ENCODE data around the gene LONRF2.

The LONRF2 gene

DNA sequence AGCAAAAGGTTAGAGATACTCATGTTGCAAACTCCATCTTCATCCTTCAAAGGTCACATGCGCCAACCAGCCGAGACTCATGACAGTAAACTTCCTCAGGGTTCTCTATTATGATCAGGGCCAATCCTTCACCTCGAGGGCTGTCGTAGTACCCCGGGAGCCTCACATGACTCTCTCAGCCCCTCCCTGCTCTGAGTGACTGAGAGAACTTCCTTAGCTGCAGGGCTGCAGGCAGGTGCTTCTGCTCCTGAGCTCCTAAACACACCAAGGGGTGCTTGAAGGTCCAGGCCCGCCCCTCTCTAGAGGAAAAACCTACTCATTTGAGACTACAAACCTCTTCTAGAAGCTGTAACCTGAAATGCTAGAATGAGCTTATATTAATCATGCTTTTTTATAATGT lies 48.2 kb downstream of the LONRF2 start:
- no peak for DNase-seq

DNA sequence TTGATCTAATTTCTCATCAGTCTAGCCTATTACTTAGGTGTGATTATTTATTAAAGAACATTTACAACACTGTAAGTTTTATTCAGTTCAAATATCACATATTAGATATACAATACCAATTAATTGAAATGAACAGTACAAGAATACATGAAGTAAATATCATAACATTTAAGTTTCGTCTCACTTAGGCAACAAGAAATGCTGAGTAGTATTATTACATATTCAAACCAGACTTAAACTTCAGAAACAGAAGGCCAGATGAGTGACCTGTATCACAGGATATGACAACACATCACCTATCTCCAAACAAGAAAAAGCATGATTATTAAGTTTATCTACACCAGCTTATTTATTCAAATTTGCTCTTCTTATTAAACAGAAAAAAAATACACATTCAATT lies 48.9 kb downstream of the LONRF2 start:
- no peak for DNase-seq

DNA sequence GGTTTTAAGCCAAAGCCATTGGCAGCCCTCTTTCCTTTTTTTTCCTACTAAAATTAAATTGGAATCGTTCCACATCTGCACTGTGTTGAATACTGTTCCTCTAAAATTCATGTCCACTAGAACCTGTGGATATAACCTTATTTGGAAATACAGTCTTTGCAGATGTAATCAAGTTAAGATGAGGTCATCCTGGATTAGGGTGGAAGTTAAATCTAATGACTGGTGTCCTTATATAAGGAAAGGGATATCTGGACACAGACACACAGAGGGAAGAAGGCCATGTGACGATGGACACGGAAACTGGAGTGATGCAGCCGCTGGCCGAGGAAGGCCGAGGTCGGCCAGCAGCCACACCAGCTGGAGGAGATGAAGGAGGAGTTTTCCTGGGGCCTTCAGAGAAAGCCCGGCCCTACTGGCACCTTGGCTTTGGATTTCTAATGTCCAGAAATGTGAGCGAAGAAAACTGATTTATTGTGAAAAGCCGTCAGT lies 49.4 kb downstream of the LONRF2 start:
- DNase-seq = no peak

DNA sequence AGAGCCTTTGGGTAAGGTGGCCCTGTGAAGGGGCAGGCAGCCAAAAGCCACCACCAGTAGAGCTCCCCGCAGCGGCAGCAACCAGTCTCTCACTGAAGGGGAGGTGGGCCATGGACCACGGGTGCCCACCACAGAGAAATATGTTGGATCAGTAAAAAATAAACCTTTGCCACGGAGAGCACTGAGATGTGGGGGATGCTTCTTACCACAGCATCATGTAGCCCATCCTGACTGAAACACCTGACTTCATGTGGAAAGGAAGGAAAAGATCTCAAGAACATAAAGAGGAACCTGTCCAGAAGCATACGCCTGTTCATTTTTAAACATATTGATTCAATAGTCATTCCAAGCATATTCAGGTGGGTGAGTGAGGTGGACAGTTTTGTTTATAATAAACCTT lies 51.1 kb downstream of the LONRF2 start:
- no peak for DNase-seq

DNA sequence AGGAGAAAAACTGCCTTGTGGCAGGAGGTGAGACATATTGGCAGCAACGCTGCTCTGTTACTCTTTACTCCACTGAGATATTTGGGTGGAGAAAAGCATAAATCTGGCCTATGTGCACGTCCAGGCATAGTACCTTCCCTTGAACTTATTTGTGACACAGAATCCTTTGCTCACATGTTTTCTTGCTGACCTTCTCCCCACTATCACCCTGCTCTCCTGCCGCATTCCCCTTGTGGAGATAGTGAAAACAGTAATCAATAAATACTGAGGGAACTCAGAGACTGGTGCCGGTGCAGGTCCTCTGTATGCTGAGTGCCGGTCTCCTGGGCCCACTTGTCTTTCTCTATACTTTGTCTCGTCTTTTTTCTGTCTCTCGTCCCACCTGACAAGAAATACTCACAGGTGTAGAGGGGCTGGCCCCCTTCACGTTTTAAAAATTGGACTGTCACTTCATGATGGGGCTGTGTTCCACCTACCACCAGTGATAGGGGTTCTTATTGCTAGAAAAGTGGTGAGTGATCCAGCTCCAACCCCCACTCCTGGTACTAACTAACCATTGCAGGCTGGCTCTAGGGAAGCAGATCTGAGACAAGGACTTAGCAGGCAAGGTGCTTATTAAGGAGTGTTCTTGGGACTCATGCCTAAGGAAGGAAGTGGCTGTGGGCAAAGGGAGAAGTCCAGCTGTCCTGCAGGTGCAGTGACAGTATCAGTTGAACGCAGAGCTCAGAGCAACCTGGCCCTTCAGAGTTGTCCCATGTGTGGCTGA lies 51.7 kb downstream of the LONRF2 start:
- DNase-seq = no peak

DNA sequence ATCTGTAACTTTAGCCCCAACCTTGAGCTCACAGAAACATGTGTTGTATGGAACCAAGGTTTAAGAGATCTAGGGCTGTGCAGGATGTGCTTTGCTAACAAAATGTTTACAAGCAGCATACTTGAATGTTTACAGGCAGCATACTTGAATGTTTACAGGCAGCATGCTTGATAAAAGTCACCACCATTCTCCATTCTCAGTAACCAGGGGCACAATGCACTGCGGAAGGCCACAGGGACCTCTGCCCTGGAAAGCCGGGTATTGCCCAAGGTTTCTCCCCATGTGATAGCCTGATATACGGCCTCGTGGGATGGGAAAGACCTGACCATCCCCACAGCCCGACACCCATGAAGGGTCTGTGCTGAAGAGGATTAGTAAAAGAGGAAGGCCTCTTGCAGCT lies 52.4 kb downstream of the LONRF2 start:
- no peak for DNase-seq

DNA sequence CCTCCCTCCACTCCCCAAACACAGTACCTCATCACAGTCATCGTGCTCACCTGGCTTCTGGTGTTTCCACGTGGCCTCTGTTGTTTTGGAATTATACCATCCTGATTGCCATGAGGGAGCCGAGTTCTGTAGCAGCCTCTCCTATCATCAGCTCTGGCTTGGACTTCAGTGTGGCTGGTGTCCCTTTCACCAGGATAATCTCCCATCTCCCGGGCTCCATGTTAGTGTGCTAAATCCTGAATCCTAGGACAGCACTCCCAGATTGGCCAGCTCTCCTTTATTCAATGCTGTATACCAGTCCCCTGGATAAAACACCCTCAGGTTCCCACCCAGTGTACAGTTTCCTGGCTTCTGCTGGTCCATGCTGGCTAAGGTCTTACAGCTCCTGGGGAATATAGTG lies 53.3 kb downstream of the LONRF2 start:
- no peak for DNase-seq

DNA sequence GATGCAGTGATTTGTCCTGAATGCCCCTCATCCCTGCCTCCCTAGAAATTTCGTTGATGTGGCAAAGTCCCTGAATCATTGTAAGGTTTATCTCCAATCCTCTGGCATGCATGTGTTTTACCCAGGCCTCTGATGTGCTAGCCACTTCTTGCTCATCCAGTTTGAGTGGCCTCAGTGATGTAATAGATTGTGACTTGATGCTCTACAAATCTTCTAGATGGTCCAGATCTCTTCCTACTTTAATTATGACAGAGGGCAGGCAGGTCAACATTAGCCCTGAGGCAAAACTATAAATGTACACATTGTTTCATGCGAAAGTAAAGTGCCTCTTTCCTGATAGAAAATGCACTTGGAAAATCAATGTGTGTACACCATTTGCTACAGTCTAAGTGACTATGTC lies 54.5 kb downstream of the LONRF2 start:
- no peak for DNase-seq

DNA sequence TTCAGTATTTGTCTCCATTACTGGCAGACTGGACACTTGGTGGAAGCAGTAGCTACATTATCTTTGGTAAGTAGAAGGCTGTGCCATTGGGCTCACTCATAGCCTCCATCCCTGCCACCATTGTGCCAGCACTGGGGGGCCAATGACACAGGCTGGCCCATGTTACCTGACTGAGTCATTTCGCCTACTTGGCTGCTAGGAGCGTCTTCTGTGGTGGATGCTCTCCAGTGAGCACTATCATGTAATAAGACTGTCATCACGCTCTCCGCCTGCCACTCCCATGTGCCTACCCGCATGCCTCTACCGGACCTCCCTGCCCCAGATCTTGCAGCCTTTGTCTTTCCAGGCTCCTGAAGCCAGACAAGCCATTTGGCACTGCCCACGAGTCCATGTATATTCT lies 56.2 kb downstream of the LONRF2 start:
- DNase-seq = no peak

DNA sequence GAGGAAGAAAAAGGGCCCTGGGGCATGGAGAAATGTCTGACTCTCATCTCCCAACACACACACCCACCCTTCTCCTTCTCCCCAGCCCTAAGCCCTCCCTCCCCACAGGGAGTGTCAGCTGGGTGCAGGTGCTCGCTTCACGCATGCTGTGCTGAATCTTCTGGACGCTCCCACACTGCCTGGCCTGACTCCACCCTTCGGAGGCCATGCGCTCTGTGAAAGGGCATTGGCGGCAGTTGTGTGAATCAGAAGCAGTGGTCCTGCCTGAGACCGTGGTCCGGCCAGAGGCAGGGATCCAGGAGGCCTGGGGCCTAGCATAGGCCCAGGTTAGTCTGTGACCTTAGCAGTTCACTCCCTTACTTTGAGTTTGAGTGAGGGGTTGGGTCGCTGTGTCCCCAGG lies 57.1 kb downstream of the LONRF2 start:
- no peak for DNase-seq

DNA sequence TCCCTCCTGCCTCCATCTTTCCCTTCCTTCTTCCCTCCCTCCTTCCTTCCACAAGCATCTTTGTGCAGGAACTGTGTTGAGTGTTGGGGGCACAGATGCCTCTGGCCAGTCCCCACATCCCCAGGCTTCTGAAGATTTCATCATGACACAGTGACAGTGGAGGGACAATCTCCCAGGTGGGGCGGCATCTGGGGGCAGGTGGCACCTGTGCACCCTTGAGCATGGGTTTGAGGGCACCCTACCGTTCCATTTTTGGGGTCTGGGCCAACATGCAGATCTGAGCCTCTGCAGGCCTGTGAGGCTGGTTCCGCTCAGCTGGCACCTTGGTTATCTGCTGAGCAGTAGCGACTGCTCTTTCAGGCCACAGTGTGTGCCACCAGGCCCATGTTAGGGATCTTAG lies 57.6 kb downstream of the LONRF2 start:
- DNase-seq = no peak

DNA sequence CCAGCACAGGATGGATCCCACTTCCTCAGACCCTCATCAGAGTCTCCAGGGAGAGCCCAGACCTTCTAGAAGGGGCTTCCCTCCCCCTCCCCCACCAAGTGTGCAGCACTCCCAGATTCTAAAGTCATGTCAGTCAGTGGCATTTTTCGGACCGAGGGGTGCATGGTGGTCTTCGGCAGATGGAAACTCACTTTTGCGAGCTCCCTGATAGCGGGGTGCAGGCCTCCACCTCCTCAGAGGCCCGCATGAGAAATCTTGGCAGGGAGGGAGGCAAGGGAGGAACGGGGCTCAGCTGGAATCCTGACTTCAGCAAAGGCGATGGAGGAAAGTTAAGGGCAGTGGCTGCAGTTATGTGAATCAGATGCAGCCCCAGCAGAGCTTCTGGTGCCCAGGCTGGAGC lies 58.2 kb downstream of the LONRF2 start:
- no peak for DNase-seq

DNA sequence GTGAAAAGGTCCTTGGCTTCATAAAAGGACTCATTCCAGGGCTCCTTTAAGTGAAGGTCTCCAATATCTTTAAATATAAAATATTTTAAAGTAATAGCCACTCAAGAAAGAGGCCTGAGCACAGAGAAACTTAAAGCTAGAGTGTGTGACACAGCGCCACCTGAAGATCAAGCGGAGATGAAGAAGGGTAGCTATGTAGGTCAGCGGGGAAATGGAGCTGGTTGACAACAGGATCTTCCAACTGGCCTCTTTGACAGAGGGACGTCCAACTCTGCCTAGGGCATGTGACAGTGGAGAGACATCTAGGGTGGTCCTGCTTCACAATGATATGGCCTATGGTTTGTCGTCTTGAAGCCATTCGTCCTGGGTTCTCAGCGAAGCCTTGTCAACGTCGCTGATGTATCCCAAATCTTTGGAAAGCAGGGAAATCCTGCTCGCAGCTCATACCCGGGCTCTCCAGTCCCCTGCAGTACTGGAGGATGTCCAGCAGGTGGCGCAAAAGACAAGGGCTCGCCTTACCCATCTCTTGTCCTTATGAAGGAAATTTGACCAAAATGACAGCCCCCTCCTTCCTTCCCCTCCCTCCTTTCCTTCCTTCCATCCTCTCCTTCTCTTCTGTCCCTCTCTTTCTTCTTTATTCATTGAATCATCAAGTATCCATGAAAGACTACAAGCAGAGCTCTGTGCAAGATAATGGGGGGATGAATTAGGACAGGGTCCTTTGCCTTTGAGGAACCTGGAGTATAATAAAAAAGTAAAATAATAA lies 59.6 kb downstream of the LONRF2 start:
- DNase-seq = peak; percentile 55

DNA sequence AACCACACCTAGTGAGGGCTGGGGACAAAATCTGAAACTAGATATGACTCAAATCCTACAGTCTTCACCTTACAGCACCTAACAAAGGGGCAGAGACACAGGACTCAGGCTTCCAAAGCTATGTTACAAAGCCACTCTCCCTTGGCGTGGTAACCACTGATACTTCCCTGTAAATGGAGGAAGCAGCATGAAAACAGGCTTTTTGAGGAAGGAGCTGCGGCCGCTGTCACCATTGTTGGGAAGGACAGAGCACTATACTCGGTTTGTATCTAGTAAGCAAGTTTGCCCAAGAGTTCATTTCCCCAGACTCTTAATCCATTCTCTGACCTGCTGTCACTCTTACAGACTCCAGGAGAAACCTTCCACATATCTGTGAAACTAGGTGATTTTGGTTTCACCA lies 60.3 kb downstream of the LONRF2 start:
- DNase-seq = no peak

DNA sequence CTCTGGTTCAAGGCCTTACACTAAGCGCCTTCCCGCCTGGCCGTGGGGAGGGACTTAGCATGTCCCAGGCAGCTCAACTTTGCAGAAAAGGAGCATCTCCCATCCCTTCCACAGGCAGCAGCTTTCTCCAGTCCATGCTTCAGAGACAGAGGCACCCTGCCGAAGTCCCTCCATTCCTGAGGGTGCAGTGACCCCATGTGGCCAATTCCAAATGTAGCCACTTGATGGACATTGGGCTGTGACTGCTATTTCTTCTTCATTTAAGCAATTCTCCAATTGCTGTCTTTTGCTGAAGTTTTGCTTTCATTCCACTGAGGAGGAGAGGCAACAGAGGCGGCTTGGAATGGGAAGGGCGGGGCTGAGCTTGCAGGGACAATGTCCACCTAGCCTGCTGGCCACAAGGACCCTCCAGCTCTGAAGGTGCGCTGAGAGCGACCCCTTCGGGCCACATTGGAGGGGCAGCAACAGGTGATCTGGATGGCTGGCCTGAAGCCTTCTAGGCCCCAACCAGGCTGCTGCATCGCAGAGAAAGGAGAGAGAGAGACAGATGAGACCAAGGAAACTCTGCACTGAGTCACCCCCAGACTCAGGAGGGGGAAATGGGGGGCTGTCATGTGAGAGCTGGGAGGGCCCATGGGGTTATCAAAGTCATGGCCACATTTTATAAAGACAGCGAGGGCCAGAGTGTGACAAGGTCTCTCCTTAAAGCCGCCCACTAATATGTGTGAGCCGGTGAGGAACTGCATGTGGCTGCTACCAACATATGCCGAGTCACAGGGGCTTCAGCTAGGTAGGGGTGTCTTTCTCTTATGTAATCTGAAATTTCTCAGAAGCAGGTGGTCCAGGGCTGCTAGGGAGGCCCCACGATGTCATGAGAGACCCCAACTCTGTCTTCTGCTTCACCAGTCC lies 61.3 kb downstream of the LONRF2 start:
- DNase-seq = peak; percentile 10

DNA sequence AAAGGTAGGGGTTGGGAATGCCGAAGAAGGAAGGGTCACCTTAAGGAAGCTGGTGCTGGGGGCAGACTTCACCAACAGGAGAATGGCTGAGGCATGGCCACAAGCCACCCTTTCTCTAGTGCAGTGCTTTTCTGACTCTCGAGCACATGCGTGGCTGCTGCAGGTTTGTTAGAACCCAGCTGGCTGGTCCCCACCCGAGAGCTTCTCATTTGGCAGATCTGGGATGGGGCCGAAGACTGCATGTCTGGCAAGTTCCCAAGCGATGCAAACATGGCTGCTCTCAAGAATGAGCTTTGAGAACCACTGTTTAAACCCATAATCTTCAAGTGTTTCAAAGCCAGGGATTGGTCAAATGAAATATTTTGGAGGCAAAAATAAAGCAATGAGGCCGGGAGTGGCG lies 63.2 kb downstream of the LONRF2 start:
- DNase-seq = no peak

DNA sequence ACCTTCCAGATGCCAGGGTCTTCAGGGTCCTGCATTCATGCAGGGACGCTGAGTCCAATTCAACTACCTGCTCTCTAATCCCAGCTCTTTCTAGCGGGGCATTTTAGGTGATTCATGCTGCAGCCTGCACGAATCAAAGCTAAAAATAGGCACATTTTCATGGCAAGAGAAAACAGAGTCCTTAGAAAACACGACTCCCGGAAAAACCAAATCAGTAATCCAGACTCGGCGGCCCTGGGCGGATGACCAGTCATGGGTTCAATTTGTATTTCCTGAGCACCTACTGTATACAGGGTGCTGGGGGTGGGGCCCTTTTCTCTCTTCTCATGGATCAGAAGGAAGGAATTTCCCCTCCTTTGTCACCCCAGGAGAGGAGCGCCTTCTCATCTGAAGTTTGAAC lies 64.4 kb downstream of the LONRF2 start:
- DNase-seq = no peak

DNA sequence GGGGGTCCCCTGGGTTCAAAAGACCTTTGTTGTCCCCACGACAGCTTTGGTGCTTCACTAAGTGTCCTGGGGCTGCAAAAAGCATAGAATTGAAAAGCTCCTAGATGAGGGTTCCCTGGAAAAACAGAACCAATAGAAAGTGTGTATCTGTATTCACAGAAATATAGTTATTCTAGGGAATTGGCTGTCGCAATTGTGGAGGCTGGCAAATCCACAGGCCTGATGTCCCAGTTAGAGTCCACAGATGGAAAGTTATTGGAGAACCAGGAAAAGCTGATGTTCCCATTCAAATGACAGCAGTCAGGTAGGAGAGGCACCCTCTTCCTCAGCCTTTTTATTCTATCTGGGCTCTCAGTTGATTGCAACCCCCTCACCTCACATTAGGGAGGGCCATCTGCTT lies 65.5 kb downstream of the LONRF2 start:
- no peak for DNase-seq

DNA sequence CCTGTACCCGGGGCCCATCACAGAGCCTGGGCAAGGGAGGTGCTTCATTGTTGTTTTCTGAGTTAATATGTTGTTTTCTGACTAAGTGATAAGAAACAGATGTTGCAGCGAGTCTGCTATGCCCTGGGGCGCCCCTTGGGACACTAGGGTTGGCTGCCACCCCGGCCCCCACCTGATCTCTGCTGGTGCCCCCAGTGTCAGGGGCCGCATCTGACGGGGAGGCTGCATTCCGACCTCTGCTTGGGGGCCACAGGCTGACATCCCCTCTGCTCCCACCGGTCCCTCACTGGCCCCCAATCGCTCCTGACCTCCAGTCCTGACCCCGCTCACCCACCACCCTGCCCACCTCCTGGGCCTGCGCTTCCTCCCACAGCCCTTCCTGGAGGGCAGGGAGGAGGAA lies 65.9 kb downstream of the LONRF2 start:
- DNase-seq = no peak

DNA sequence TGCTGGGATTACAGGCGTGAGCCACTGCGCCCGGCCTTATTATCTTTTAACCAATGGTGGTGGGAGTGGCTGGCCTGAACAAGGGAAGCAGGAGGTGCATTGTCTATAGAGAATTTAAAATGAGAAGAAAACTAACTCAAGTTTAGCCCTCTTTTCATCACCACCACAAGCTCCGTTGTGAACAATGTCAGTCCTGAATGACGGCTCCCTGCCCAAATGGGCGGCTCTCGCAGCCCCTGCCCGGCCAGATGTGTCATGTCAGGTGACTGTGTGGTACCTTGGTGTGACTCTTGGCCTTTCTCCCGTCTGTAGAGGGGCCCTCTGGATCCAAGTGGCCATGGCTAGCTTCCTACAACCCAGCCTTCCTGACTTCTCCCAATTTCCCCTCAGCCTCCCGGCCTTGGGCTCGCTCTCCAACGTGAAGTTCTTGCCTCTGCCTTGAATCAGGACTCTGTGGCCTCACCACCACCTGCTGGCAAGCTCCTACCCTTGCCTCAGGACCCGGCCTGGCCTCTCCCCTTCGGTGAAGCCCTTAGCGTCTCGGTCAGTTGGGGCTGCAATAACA lies 67.6 kb downstream of the LONRF2 start:
- DNase-seq = no peak

DNA sequence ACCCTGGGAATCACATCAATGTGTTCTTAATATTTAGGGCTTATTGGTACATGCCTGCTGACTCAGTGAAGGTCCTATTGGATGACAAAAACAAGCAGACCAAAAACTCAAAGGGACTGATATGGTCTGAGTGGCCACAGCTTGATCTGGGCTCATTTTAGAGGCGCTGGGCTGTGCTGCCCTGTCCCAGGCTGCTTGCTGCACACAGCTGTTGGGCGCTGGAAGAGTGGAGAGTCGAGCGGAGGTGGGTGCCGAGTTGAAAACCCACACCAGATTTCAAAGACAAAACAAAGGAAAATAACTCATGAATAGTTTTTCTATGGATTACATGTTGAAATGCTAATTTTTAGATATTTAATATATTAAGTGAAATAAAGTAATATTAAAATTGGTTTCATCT lies 68.5 kb downstream of the LONRF2 start:
- DNase-seq = no peak

DNA sequence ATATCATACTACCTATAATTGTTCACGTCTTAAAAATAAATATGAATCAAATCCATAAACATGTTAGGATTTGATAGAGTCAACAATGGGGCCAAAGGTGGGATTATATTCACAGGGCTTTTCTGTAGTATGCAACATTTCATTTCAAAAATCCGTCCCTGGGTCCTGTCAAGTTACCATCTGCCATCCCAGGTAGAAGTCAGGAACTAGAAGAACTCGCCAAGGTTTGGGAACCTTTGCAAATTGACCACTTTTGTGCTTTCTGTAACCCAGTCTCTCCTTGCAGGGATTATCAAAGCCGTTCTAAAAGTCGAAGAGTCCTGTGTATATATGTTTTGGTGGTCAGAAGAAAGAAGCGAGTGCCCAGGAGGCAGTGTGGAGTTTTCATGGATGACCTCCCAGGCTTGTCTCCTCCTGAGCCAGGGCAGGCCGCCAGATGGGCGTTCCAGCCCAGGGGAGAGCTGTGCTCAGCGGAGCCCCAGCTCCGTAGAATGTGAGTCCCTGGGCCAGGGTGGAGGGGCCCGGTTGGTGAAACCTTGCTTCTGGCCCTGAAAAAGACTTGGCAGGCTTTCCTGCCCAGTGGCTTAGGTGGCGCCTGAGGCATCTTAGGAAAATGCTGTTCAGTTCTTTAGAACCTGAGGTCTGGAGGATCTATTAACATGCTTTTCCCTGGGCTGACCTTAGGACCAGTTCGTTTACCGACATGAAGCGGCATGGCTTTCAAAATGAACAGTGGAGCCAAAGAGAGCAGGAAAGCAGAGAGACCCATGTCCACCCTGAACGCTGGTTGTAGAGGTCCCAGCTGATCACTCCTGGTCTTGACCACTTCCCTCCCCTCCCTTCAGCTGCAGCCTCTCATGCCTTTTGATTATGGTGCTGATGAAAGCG lies 69.2 kb downstream of the LONRF2 start:
- no peak for DNase-seq
